Gastroesophageal sphincter (tissue), 3 donors: ENCODE measurements around the gene TCAF1.

Experiments
- CTCF ChIP-seq, 4 experiments: fragments of 200-600 bp in 2 of 4; fragments of 450-650 bp in 2 of 4; sonication (generic) in 1 of 4; IDR thresholded peaks; one replicate each; pipeline ENCODE4 v1.5.1; 2017 to 2019; ENCODE audit warnings: antibody characterized with exemption in 4 of 4, mild to moderate bottlenecking in 2 of 4, moderate library complexity in 2 of 4
- EP300 ChIP-seq: sonication (generic); formaldehyde crosslinking; IDR thresholded peaks from one replicate; pipeline ENCODE4 v1.6.1; 2017; ENCODE audit warnings: antibody characterized with exemption, mild to moderate bottlenecking
- POLR2A ChIP-seq, 2 donors: fragments of 450-650 bp; IDR thresholded peaks; one replicate each; pipeline ENCODE4 v1.6.1; 2017; ENCODE audit warnings: antibody characterized with exemption in 2 of 2, mild to moderate bottlenecking in 2 of 2, moderate library complexity in 1 of 2
- POLR2AphosphoS5 ChIP-seq: sonication (generic); formaldehyde crosslinking; IDR thresholded peaks from one replicate; pipeline ENCODE4 v1.6.1; 2017; ENCODE audit warnings: antibody characterized with exemption

GRCh38 chr7:143848192-143848591 is 53.8 kb downstream of the TCAF1 start:
- TF ChIP-seq CTCF (IDR thresholded peaks at IDR 0.05) = no peak
- no peak for TF ChIP-seq EP300
- no peak for TF ChIP-seq POLR2A (IDR thresholded peaks at IDR 0.05)
- no peak for TF ChIP-seq POLR2AphosphoS5
